Mammary epithelial cell (primary cell): ENCODE measurements around the gene RRP1B.

Experiments used
- CTCF ChIP-seq, 2 donors: IDR thresholded peaks in 1 of 2; conservative IDR thresholded peaks in 1 of 2; 2 replicates each; pipeline ENCODE4 v1.5.1; 2011 to 2012; ENCODE audit warnings: inconsistent platforms in 2 of 2, low read length in 2 of 2, mild to moderate bottlenecking in 2 of 2, control low read depth in 1 of 2, low read depth in 1 of 2; ENCODE audit not compliant: insufficient read depth in 1 of 2; ENCODE audit errors: extremely low read depth in 1 of 2
- EZH2 ChIP-seq: IDR thresholded peaks from 2 replicates; pipeline ENCODE4 v1.6.1; 2012; ENCODE audit warnings: low read length, inconsistent platforms, borderline replicate concordance

- no peak for TF ChIP-seq EZH2
- TF ChIP-seq CTCF (conservative IDR thresholded peaks at IDR 0.05 in 1 of 2, IDR thresholded peaks at IDR 0.05 in 1 of 2; ENCODE audit: extremely low read depth in 1 of 2, insufficient read depth in 1 of 2, low read depth in 1 of 2, low read length in 2 of 2): no peak
Measured at GRCh38 chr21:43659136-43660000, at the start of gene RRP1B, which contains the start of gene HSF2BP.
